HG03571 (cell line): ENCODE measurements around the gene PPP1R3F.
A peak's percentile ranks its signal among the peaks of the same experiment; 100 is the strongest.

ENCODE experiments used
- ATAC-seq: cut with Tn5 transposase; IDR thresholded peaks from one replicate; pipeline ENCODE4 v1.9.1; 2021; ENCODE audit not compliant: unreplicated experiment

The PPP1R3F gene

GRCh38 chrX:49247916-49248811 is 21.4 kb upstream of the PPP1R3F start:
- no peak for ATAC-seq

DNA sequence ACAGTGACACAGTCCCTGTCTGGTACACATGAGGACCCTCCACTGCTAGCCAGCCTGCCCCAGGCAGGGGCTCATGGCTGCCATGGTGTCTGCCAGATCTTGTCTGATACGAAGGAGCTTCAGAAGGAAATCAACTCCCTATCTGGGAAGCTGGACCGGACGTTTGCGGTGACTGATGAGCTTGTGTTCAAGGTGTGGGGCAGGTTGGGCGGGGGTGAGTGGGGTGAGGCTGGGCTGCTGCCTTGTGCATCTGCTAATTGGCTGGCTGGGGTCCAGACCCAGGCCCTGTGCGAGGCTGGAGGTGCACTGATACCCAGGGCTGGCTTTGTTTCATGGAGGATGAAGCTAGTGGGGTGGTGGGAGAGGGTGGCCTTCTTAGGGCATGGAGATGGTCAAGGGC is 20.5 kb upstream of the PPP1R3F start:
- no peak for ATAC-seq

- no peak for ATAC-seq
These were observed 20.0 kb upstream of the PPP1R3F start for GRCh38 chrX:49249616-49250015.

- ATAC-seq, result no peak
These were observed 19.5 kb upstream of the PPP1R3F start for GRCh38 chrX:49250066-49250465.

DNA sequence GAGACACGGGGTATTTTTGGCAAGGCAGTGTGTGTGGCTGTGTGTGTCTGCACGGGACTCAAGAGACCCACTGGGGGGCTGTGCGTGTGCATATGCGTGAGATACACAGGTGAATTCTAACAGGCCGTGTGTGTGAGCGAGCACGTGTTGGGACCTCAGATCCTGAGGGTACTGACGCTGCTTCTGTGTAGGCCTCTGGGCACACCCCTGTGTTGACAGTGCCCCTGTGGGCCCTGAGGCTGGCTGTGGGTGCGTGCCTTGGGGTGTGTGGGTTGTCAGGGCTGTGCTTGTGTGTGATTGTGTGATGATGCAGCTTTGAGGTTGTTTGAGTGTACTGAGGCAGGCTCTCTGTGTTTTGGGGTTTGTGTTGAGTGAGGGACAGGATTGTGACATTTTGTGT is 19.0 kb upstream of the PPP1R3F start:
- ATAC-seq, result no peak

- no peak for ATAC-seq
These were observed 18.3 kb upstream of the PPP1R3F start for GRCh38 chrX:49251325-49251724.

DNA sequence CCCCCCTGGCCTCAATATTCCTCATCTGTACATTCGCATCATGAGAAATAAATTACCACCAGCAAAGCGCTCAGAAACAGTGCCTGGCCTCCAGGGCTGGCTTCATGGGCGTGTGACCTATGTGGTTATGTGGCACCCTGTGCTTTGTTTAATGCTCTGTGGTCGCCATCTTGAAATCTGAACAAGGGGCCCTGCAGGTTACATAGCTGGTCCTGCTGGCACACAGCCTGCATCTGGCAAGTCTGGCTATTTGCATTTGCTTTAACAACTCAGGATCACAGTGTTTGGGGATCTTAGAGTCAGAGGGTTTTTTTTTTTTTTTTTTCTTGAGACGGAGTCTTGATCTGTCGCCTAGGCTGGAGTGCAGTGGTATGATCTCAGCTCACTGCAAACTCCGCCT is 15.0 kb upstream of the PPP1R3F start:
- no peak for ATAC-seq

DNA sequence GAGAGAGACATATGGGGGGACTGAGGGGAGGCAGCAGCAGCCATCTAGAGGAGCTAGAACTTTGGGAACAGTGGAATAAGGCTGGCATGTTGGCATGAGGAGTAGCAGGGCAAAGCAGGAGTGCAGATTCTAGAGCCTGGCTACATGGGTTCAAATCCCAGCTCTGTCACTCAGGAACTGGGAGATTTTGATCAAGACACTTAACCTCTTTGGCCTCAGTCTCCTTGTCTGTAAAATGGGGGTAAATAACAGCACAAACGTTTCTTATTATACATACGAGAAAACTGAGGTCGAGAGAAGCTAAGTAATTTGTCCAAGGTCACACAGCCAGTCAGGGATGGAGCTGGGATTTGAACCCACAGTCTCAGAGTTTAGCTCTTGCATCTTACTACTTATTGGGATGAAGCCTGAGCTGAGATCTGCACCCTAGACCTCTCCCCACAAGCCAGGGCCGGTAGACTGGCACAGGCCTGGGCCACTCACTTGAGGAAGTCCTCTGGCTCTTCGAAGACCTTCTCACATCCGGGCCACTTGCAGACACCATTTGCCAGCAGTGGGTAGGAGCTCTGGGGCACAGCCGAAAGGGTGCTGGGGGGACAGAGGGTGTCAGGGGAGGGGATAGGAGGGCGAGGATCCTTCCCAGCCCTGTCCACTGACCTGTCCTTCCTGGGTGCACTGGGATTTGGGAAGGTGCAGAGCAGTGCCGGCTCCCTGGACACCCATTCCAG is 13.2 kb upstream of the PPP1R3F start:
- no peak for ATAC-seq

DNA sequence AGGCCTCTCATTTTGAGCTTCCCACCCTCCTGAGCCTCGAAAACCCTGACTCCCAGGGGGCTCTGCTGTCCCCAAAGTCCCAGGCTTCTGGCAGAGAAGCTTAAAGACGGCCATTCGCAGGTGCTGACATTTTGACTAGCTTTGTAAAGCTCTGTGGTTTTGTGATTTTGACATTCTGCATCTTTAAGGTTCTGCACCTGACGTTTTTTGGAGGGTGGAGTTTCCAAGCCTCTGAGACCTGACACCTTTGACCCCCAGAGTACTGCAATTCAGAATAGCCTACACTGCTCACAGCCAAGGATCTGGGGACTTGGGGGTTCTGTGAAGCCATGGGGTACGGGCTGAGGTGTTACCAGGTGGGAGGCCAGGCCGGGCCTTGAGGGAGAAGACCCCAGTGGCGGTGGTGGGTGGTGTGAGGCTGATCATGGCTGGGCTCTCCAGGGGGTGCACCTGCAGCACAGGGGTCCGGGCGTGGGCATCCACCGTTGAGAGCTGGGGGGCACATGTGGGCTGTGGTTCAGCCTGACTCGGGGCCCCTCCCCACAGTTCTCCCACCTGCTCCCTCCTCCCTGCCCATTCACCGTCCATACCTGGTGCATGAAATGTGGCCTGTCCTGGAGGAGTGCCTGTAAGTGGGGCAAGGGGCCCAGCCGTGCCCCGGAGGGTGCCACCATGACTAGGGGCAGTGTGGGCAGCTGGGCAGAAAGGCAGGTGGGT is 12.4 kb upstream of the PPP1R3F start:
- no peak for ATAC-seq

GRCh38 chrX:49257846-49258748 is 11.5 kb upstream of the PPP1R3F start:
- no peak for ATAC-seq

DNA sequence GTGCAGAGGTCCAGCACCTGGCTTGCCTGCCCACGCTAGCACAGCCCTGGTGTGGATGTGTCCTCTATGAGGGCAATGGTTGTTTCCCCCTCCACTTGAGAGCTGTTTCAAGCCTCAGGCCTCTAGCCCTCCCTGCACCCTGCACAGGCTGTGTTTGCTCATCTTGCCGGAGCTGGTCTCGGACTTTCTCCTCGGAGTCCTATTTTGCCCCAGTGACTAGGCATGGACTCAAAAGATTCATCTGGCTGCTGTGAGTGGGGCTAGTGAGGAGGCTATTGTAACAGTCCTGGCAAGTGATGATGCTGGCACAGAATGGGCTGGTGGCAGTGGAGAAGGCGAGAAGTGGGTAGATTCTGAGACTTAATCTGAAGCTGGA is 10.9 kb upstream of the PPP1R3F start:
- no peak for ATAC-seq

DNA sequence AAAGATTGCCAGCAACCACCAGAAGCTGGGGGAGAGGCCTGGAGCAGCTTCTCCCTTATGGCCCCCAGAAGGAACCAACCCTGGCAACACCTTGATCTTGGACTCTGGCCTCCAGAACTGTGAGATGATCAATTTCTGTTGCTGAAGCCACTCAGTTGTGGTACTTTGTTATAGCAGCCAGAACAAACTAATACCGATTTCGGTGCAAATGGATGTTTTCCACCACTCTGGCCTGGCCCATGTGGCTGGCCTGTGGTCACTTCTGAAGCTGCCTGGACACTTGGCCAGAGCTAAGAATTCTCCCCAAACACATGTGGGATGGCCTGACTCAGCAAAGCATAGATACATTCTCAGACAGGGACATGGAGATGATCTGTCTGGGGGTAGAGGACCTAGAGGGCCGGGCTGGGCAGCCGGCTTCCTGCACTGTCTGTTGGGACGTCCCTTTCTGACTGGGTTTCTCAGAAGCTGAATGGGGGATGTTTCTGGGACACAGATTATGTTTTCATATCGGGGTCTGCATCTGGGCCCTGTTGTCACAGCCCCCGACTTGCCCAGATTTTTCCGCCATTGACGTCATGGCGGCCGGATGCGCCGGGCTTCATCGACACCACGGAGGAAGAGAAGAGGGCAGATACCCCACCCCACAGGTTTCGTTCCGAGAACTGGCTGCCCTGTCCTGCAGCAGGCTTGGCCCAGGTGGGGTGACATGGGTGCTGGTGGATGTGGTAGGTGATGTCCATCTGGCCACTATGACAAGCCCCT is 9.2 kb upstream of the PPP1R3F start:
- no peak for ATAC-seq

DNA sequence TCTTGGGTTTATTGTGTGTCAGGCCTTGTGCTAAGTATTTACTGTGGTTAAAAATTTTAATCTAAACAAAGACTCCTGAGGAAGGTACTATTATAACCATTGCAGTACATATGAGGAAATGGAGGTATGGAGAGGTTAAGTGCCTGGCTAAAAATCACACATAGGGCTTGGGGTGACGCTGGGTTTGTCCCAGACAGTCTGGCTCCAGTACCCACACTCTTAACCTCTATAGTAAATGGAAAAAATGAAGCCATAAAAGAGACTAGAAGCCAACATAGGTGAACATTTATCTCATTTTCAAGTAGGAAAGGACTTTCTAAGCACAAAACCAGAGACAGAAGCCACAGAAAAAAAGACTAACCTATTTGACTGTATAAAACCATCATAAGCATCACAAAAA is 7.0 kb upstream of the PPP1R3F start:
- no peak for ATAC-seq

DNA sequence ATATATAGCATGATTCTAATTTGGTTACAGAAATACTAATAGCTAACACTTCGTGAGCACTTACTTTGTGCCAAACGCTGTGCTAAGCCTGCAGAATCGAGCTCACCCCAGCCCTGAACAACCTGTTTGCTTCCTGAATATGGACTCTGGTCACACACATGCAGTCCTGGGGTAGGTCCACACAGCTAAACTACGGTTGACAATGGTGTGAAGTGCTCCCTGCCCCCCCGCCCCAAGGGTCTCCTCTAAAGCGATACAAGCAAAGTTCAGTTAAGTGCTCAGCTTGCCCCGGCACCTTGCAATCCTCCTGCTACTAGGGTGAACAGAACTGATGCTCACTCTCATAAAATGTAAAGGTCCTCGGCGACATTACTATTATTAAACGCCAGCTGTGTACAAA is 6.0 kb upstream of the PPP1R3F start:
- ATAC-seq, result no peak

DNA sequence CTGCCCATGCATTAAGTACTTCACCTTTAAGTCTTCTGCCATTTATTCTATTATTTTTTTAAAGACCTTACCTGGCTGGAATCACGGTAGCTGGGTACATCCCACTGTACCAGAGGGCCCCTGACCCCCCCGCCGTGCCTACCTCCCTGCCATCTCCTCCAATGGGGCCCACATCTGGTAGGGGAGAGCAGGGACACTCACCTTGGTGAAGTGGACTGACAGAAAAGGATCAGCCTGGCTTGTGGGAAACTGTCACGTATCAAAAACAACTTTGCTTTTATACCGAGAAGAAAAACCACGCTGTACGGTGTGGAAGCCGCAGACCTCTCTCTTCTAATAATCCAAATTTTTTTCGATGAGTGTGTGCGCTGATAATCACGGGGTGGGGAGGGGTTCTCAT is 5.1 kb upstream of the PPP1R3F start, which contains the start of gene FOXP3:
Gene FOXP3 (minus strand): TSS at position 251 of the 400 bp plus-strand sequence. CDS start 6,205 bp downstream, outside the sequence.
- ATAC-seq, result no peak

GRCh38 chrX:49266523-49267445 is 2.8 kb upstream of the PPP1R3F start:
- ATAC-seq, result no peak

GRCh38 chrX:49268702-49269009 is 937 bp upstream of the PPP1R3F start:
- ATAC-seq, result no peak

DNA sequence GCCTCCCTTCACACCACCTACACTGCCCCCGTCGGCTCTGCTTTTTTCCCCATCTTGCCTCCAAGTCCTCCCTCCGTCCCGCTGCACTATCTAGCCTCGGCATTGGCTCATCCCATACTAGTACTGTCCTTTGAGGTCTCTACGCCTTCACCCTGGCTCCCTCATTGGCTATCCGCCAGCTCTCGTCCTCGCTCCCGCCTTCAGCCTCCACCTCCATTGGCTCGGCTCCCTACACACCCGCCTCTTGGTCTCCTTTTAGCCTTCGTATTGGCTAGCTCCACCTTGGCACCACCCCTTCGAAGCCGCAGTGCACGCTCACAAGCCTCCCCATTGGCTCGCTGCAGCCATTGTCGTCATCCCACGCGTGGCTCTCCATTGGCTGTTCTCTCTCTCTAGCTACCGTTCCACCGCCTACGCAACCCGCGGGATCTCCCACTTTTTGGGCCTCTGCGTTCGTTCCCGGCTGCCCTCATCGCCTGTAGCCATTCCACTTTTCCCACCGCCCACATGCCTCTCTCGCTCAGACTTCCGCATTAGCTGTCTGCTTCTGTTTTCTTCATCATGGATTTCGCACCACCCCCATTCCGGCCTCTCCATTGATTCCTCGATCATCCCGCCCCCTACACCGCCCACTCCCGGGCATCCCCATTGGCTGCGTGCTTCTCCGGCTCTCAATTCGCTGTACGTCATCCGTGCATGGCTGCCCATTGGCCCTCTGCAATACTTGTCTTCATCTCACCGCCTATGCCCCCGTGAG is 405 bp upstream of the PPP1R3F start:
- peak; percentile 80 for ATAC-seq
